MCF 10A (cell line): ENCODE results near the gene CYB5R2. TPM values are rescaled to one million over a fixed set of nuclear protein-coding genes. Genes with fewer than 3 reads are reported as not detected.

ENCODE experiments used
- BruUV-seq: library from RNA; stranded (reverse); fragments of 400-500 nt; replicated peaks from 2 replicates; lab custom pipeline; 2021; lab: Mats Ljungman, UMichigan
- CTCF ChIA-PET: fragments of 300-600 bp; sonication (Branson Sonifier 250); formaldehyde crosslinking; extraction: SDS; loops from one replicate; lab custom pipeline; 2021; ENCODE audit warnings: antibody characterized with exemption, inconsistent platforms; lab: Yijun Ruan, JAX
- POLR2A ChIA-PET: fragments of 300-600, 350-650 bp; sonication (Branson Sonifier 250); formaldehyde crosslinking; extraction: SDS; loops from one replicate; lab custom pipeline; 2020; ENCODE audit warnings: antibody characterized with exemption, inconsistent platforms; lab: Yijun Ruan, JAX
- DNase-seq: peaks from one replicate; pipeline ENCODE4 v3.0.0-alpha.2; 2018; ENCODE audit not compliant: unreplicated experiment
- H3K27ac Mint-ChIP-seq: one replicate; pipeline ENCODE4 v1.8.0; 2022; ENCODE audit warnings: mild to moderate bottlenecking, low read depth, mixed read lengths; ENCODE audit not compliant: unreplicated experiment
- H3K27me3 Mint-ChIP-seq: one replicate; pipeline ENCODE4 v1.8.0; 2022; ENCODE audit warnings: mixed read lengths; ENCODE audit not compliant: insufficient read depth, unreplicated experiment
- H3K36me3 Mint-ChIP-seq: one replicate; pipeline ENCODE4 v1.8.0; 2022; ENCODE audit warnings: mild to moderate bottlenecking, moderate library complexity, mixed read lengths; ENCODE audit not compliant: insufficient read depth, unreplicated experiment
- H3K4me1 Mint-ChIP-seq: one replicate; pipeline ENCODE4 v1.8.0; 2022; ENCODE audit warnings: mixed read lengths; ENCODE audit not compliant: insufficient read depth, unreplicated experiment
- H3K4me3 Mint-ChIP-seq: one replicate; pipeline ENCODE4 v1.8.0; 2022; ENCODE audit warnings: mild to moderate bottlenecking, moderate library complexity, mixed read lengths; ENCODE audit not compliant: unreplicated experiment
- H3K9me3 Mint-ChIP-seq: one replicate; pipeline ENCODE4 v1.8.0; 2022; ENCODE audit warnings: mixed read lengths; ENCODE audit not compliant: unreplicated experiment
- intact Hi-C: fragments of 100-400 bp; cut with micrococcal nuclease; formaldehyde crosslinking; loops from 2 replicates; pipeline ENCODE4 v1.14.1; 2022
- total RNA-seq: library from RNA; stranded (reverse); gene quantifications from 2 replicates; pipeline ENCODE4 v1.2.3, GENCODE V29; 2022
- TF ChIP-seq, protein P1 (sequence below): fragments of 200-600 bp; IDR thresholded peaks from one replicate; pipeline ENCODE4 v1.8.0; 2022; ENCODE audit warnings: antibody characterized with exemption, mild to moderate bottlenecking; ENCODE audit not compliant: unreplicated experiment

The CYB5R2 gene
- total RNA-seq, 1 experiment from 2014 or later, result 1.2 TPM

DNA sequence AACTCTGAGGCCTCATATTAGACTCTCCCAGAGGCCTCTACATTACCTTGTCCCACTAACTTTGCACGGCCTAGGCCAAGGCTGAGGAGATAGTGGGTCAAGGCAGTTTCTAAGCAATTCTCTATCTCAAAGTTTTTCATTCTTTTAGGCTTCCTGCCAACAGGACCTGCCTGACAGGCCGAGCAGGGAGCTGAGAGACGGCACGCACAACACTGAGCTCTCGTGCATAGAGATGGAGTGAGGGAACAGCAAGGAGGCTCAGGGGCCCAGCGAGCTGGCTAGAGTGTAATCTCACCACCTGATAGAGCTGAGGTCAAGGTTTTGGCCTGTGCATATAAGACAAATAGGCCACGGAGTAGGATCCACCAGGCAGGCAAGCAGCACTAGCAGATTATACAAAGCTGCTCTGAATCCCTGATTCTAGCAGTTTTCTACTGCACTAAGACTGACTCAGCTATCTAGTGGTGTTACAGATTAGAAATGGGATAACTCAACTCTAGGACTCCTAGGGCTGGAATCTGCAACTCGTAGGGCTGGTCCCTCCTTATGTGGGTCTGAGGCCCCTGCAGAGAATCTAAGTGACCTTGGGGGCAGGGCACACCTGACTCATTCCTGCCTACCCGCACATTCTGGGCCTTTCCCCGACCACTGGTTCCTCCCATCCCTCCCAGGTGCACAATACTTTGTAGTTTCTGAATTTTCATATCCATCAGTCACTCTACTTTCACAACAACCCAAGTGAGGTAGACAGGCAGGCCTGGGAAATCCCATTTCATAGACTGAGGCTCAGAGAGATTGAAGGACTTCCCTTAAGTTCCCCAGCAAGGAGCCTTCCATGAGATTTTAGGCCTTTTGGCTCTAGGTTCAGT, 1.7 kb downstream of the CYB5R2 start:
- TF ChIP-seq, protein P1, sequence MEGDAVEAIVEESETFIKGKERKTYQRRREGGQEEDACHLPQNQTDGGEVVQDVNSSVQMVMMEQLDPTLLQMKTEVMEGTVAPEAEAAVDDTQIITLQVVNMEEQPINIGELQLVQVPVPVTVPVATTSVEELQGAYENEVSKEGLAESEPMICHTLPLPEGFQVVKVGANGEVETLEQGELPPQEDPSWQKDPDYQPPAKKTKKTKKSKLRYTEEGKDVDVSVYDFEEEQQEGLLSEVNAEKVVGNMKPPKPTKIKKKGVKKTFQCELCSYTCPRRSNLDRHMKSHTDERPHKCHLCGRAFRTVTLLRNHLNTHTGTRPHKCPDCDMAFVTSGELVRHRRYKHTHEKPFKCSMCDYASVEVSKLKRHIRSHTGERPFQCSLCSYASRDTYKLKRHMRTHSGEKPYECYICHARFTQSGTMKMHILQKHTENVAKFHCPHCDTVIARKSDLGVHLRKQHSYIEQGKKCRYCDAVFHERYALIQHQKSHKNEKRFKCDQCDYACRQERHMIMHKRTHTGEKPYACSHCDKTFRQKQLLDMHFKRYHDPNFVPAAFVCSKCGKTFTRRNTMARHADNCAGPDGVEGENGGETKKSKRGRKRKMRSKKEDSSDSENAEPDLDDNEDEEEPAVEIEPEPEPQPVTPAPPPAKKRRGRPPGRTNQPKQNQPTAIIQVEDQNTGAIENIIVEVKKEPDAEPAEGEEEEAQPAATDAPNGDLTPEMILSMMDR, result no peak
- no TSS peak for BruUV-seq
- H3K27me3 Mint-ChIP-seq, result no peaks in the 10 kb centered on the region
- ChIA-PET POLR2A (no interaction called here), CTCF (interaction anchor here (0.5 to 10.2 kb wide), 7 partner anchors 15 to 574 kb away, joined by 3 to 182 read pairs (median 4); no protein-coding TSS in a partner anchor)
- intact Hi-C loops, result no loop called here
- H3K9me3 Mint-ChIP-seq, result no peaks in the 10 kb centered on the region
- DNase-seq, result no peak
- H3K36me3 Mint-ChIP-seq, result no peaks in the 10 kb centered on the region
- no peak overlapping the region for H3K27ac Mint-ChIP-seq
- H3K4me3 Mint-ChIP-seq, result no peak overlapping the region
- H3K4me1 Mint-ChIP-seq, result peaks cover 6% of the 10 kb centered on the region

DNA sequence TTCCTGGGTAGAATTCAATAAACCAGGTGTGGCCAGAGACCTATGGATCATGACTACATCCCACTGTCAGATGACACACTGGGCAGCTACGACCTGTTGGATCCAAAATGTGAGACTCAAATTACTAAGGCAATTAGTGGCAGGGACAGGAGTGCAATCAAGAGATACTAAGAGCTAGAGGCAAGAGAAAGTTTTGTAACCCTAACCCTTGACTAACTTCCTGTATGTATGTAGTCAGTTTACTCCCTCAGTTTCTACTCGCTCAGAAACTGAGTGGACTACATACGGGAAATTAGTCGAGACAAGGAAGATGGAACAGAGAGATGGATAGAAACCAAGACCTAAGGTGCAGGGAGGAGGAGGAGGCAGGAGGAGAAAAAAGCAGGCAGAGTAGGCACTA, 2.7 kb downstream of the CYB5R2 start:
- intact Hi-C loops, result no loop called here
- Mint-ChIP-seq H3K36me3 (no peaks in the 10 kb centered on the region), H3K4me1 (peaks cover 2% of the 10 kb centered on the region), H3K27me3 (no peaks in the 10 kb centered on the region), H3K27ac (no peak overlapping the region), H3K4me3 (no peak overlapping the region), H3K9me3 (no peaks in the 10 kb centered on the region)
- ChIA-PET CTCF (interaction anchor here (0.7 to 10.2 kb wide), 7 partner anchors 14 to 590 kb away, joined by 3 to 182 read pairs (median 4); no protein-coding TSS in a partner anchor), POLR2A (interaction anchor here (1.2 kb wide), 1 partner anchor 11 kb away, joined by 3 read pairs; no protein-coding TSS in a partner anchor)
- TF ChIP-seq, protein P1, result no peak
- no TSS peak for BruUV-seq
- DNase-seq, result no peak

DNA sequence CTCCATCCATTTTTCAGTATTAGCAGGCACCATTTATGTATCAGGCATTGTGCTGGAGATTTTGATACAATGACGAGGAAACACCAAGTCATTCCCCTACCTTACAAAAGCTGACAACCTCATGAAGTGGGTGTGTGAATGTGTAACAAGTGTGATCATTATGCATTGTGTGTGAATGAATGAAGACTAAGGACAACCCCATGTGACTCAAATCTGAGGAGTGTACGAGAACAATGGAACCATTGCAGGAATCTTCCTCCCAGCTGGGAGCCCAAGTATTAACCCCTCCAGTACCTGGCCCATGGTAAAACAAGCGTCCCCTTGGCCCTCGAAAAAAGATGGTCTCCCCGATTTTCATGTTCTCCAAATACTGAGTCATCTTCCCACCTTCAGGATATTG, 4.4 kb downstream of the CYB5R2 start:
- DNase-seq, result no peak
- TF ChIP-seq, protein P1, result no peak
- no peak overlapping the region for H3K4me3 Mint-ChIP-seq
- intact Hi-C loops, result no loop called here
- no peaks in the 10 kb centered on the region for H3K27me3 Mint-ChIP-seq
- BruUV-seq, result no TSS peak
- POLR2A ChIA-PET, result no interaction called here
- no peaks in the 10 kb centered on the region for H3K36me3 Mint-ChIP-seq
- CTCF ChIA-PET, result interaction anchor here (0.5 to 10.2 kb wide), 11 partner anchors 12 to 816 kb away, joined by 3 to 182 read pairs (median 4); no protein-coding TSS in a partner anchor
- H3K9me3 Mint-ChIP-seq, result no peaks in the 10 kb centered on the region
- H3K27ac Mint-ChIP-seq, result no peak overlapping the region
- H3K4me1 Mint-ChIP-seq, result no peaks in the 10 kb centered on the region

DNA sequence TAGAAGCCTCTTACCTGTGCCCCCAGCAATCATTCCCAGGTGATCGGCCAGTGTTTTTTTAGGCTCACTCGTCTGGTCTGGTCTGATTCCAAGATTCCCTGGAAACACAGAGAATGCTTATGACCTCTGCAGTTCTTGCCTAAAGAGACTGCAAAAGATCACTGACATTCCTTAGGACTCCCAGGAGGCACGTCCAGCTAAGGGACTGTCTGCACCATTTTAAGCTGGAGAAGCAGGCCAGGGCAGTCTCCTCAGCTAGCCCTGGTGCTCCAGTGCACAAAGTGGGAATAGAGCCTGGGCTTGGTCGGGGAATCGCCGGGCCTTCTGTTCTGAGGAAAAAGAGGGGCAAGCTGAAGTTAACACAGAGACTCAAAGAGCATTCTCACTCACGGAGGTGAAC, 4.8 kb downstream of the CYB5R2 start:
- H3K4me3 Mint-ChIP-seq, result no peak overlapping the region
- BruUV-seq, result no TSS peak
- CTCF ChIA-PET, result interaction anchor here (0.5 to 10.2 kb wide), 8 partner anchors 12 to 816 kb away, joined by 3 to 182 read pairs (median 14); no protein-coding TSS in a partner anchor
- POLR2A ChIA-PET, result no interaction called here
- TF ChIP-seq, protein P1, result no peak
- no peaks in the 10 kb centered on the region for H3K36me3 Mint-ChIP-seq
- intact Hi-C loops, result no loop called here
- H3K9me3 Mint-ChIP-seq, result no peaks in the 10 kb centered on the region
- no peaks in the 10 kb centered on the region for H3K27me3 Mint-ChIP-seq
- H3K27ac Mint-ChIP-seq, result no peak overlapping the region
- H3K4me1 Mint-ChIP-seq, result no peaks in the 10 kb centered on the region
- no peak for DNase-seq
